ENCODE results near the gene RAB11A.

Gene RAB11A

DNA sequence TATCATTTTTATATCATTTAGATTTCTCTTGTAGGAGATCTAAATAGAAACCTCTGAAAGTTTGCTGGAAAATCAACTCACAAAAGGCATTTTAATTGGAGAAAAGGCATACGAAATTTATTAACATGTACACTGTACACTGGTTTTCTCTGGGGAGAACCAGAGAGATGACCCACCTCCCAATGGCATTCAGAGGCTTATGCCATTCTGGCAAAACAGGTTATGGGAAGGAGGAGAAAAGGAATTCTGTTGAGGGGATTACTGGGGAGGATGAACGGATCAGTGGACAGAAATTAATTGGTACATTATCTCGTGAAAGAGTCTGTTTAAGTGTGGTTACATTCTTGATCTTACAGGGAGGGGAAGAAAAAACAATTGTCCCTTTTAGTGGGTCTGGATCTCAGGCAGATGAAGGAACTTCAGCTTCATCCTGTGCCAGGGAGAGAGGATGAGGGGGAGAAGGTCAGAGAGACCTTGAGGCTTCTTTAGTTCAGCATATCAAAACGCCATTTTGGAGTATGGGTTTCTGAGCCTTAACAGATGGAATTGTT lies 16.5 kb downstream of the RAB11A start:
- DNase-seq (ENCODE audit: low read depth), result no peak

DNA sequence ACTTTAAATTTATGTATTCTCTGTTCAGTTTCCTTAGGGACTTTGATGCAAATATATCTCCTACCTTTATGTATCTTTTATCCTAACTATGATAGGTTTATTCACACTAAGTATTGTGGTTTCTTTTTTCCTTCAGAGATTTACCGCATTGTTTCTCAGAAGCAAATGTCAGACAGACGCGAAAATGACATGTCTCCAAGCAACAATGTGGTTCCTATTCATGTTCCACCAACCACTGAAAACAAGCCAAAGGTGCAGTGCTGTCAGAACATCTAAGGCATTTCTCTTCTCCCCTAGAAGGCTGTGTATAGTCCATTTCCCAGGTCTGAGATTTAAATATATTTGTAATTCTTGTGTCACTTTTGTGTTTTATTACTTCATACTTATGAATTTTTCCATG lies 18.3 kb downstream of the RAB11A start:
- no peak for DNase-seq (ENCODE audit: low read depth)

- no peak for DNase-seq (ENCODE audit: low read depth)
Observed at GRCh38 chr15:65888981-65889380, 19.7 kb downstream of the RAB11A start.

DNA sequence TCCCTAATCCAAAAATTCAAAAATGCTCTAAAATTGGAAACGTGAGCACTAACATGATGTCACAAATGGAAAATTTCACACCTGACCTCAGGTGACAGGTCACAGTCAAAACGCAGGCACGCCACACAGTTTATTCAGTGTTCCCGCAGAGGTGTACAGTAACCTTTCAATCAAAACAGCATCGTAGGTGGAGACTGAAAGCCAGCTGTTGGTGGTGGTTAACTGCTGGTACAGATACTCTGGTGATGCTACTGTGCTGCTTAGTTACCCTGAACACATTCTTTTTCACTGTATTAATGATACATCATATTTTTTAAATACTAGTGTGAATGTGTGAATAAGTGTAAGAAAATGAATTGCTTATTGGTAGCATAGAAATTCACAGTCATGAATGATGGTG lies 23.8 kb downstream of the RAB11A start:
- DNase-seq (ENCODE audit: low read depth), result no peak

- DNase-seq (ENCODE audit: low read depth), result no peak
Observed at GRCh38 chr15:65896236-65896635, 26.9 kb downstream of the RAB11A start.

GRCh38 chr15:65900488-65900887 lies 31.2 kb downstream of the RAB11A start:
- no peak for DNase-seq (ENCODE audit: low read depth)

DNA sequence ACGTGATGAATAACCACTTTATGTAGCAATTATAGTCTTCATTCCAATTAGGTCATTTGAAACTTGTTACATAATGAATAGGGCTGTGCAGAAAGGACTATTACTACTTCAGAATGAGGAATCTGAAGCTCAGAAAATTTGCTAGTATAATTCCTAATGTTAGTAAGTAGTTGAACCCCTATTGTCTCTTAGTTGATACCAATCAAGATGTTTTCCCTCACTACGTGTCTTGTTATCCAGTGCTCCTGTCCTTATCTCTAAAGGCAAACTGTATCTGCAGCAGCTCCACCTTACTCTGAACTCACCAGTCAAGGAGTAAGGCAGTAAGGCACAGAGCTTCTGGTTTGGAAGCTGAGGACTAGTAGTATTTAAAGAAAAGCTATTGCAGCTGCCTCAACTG lies 32.0 kb downstream of the RAB11A start:
- DNase-seq (ENCODE audit: low read depth), result no peak

GRCh38 chr15:65901836-65902235 lies 32.5 kb downstream of the RAB11A start:
- DNase-seq (ENCODE audit: low read depth), result no peak

- no peak for DNase-seq (ENCODE audit: low read depth)
Observed at GRCh38 chr15:65902373-65902772, 33.1 kb downstream of the RAB11A start.

- no peak for DNase-seq (ENCODE audit: low read depth)
Observed at GRCh38 chr15:65903296-65904073, 34.2 kb downstream of the RAB11A start.

DNA sequence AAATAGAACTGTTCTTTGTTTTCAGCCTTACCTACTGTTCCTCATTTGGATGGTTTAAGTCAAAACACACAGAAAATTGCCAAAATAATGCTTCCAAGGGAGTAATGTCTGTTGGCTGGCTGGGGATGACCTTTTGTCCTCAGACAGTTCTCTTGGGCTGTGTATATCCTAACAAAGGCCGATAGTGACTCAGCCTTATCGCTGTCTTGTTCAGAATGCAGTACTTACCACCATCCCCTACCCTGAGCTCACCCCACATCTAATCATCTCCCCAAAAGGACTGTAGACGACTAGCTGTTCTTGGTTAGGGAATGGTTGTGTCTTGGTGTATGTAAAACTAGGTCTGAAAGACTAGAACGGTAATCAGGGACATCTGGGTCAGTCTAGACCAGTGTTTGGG lies 35.0 kb downstream of the RAB11A start:
- no peak for DNase-seq (ENCODE audit: low read depth)

- no peak for DNase-seq (ENCODE audit: low read depth)
Observed at GRCh38 chr15:65906396-65906795, 37.1 kb downstream of the RAB11A start.

GRCh38 chr15:65907661-65908060 lies 38.4 kb downstream of the RAB11A start:
- DNase-seq (ENCODE audit: low read depth), result no peak

GRCh38 chr15:65908876-65909275 lies 39.6 kb downstream of the RAB11A start:
- DNase-seq (ENCODE audit: low read depth), result no peak

DNA sequence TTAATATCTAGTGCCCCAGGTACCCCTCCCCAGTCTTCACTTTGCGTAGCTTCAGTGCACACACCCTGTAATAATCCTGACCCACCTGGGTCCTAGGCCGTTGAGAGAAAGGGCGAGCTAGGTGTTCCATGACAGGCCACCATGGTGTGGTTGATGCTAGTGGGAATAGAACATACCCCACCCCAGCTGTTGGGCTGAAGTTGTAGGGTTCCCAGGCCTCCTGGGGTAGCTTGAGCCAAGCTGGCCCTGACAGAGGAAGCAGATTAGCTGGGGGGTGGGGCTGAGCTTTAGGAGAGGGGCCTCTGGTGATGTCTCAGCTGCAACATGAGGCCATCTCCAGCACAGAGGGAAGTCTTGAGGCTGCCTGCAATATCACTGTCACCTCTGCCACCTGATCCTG lies 40.5 kb downstream of the RAB11A start:
- no peak for DNase-seq (ENCODE audit: low read depth)

- DNase-seq (ENCODE audit: low read depth), result no peak
Observed at GRCh38 chr15:65910341-65910740, 41.0 kb downstream of the RAB11A start.

DNA sequence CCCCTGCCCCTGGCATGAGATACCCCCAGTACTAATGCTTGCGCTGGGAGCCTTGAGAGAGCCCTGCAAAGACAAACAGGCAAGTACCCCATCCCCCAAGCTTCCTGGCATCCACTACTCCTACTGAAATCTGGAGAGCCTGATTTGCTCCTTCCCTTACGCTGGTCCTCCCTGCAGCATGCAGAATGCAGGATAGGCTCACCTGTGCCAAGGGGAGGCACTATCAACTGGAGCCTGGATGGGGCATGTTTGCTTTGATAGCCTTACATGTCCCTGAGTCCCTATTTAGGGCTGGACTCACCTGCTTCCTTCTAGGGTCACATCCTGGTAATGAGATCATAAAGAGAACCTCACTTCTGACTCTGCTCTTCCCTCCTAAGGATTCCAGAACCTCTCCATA lies 42.9 kb downstream of the RAB11A start:
- no peak for DNase-seq (ENCODE audit: low read depth)

- DNase-seq (ENCODE audit: low read depth), result no peak
Observed at GRCh38 chr15:65913631-65914199, 44.4 kb downstream of the RAB11A start.

GRCh38 chr15:65914386-65914785 lies 45.1 kb downstream of the RAB11A start:
- DNase-seq (ENCODE audit: low read depth), result no peak

DNA sequence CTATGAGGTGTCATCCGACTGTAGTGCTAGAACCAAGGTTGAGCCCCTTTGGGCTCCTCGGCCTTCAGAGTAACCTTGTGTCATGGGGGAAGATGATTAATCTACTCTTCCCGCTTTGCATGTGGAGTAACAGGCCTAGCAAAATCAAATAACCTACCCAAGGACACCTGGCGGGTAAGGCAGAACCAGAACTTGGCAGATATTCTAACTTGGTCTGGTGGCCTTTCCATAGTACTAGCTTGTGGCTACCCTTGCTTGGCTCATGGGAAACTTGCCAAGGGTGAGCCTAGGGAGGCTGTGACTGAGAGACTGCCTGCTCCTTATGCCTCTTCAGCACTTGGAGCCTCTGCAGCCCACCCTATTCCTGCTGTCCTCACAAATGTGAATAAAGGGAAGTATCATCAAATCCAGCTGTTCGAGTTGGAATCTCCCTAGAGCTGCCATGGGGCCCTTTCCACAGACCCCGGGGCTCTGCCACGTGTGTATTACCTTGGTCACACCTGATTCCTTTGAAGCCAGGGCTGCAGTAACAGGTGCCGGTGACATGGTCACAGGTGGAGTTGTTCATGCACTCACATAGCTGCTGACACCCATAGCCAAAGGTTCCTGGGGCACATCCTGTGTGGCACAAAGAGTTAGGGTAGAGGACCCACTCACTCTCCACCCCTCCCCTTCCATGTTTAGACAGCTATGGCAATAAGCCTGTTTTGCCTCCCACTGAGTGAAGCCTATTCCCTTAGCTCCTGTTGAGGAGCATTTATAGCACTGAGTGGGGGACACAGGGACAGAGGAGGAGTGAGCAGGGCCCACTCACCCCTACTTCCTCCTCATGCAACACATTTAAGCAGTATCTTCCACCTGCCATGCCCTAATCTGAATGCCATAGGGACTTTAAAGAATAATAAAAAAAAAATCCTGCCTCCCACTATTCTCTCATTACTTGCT lies 46.0 kb downstream of the RAB11A start:
- DNase-seq (ENCODE audit: low read depth), result no peak

DNA sequence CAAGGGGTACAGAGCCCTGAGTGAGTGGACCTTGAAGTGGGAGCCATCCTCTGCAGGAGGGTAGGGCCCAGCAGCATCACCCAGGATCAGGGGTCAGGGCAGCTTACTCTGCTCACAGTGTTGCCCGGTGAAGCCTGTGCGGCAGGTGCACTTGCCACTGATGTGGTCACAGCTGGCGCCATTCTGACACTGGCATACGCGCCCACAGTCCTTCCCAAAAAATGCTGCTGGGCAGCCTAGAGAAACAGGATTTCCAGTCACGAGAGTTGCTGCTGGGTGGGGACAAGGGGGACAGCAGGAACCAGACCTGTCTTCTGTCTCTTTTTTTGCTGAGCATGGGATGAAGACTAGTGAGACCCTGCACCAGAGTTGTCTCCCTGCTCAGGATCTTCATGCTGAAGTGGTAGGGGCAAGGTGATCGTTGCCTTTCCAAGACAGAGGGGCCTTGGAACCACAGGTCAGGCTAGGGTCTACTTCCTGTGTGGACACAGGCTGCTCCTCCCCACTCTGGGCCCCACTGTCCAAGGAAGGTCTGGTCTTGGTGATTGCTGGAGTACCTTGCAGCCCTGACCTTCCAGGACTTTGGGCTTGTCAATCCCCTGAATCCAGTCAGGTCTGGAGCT lies 46.9 kb downstream of the RAB11A start:
- no peak for DNase-seq (ENCODE audit: low read depth)
